ENCODE results near the gene GJD3. TPM values are rescaled to one million over a fixed set of nuclear protein-coding genes. Genes with fewer than 3 reads are reported as not detected.

GJD3 gene
- total and polyA plus RNA-seq, 9 of the 15 experiments (the other 6 are each of a cell fraction or from before 2014, with no cell fraction given): 0.17 to 0.38 TPM; not detected in 7

- peak; percentile 42; the same call in 1 of the 2 replicates for TF ChIP-seq CREB1 (IDR thresholded peaks at IDR 0.05)
- peak; percentile 69 for TF ChIP-seq CREB1 (CRISPR knock-in tag; IDR thresholded peaks at IDR 0.05)
- TF ChIP-seq CBX5 (IDR thresholded peaks at IDR 0.05; ENCODE audit: borderline replicate concordance, low read depth): peak; percentile 13; the same call in 1 of the 2 replicates
- TF ChIP-seq MBD2 (IDR thresholded peaks at IDR 0.05; ENCODE audit: borderline replicate concordance, low read depth): 0 out of 2 replicates have a peak, but pooled peaks have one; percentile 42
- TF ChIP-seq PKNOX1 (IDR thresholded peaks at IDR 0.05): 0 out of 2 replicates have a peak, but pooled peaks have one; percentile 8
- no peak for TF ChIP-seq ZKSCAN8 (CRISPR knock-in tag; IDR thresholded peaks at IDR 0.05)
- TF ChIP-seq KLF13 (tag; IDR thresholded peaks at IDR 0.05; ENCODE audit: borderline replicate concordance, low read depth): peak; percentile 23; the same call in 1 of the 2 replicates
- no peak for TF ChIP-seq ZNF184 (CRISPR knock-in tag; IDR thresholded peaks at IDR 0.05)
- TF ChIP-seq ATF1 (CRISPR knock-in tag; IDR thresholded peaks at IDR 0.05): no peak
- TF ChIP-seq ATF1 (tag; IDR thresholded peaks at IDR 0.05): peak; percentile 35; the same call in 1 of the 2 replicates
- peak; percentile 69; the same call in 1 of the 2 replicates for TF ChIP-seq MGA (IDR thresholded peaks at IDR 0.05)
- peak; percentile 79 for TF ChIP-seq GABPB1 (CRISPR knock-in tag; IDR thresholded peaks at IDR 0.05)
- peak; percentile 9; the same call in 1 of the 2 replicates for TF ChIP-seq NCOR1 (IDR thresholded peaks at IDR 0.05)
- TF ChIP-seq TFAP4 (CRISPR knock-in tag; IDR thresholded peaks at IDR 0.05; ENCODE audit: borderline replicate concordance): peak; percentile 80
- peak; percentile 59; the same call in 1 of the 2 replicates for TF ChIP-seq MYC (IDR thresholded peaks at IDR 0.05; ENCODE audit: low read depth, low read length)
- no peak for TF ChIP-seq MYC (CRISPR knock-in tag; IDR thresholded peaks at IDR 0.05; ENCODE audit: borderline replicate concordance, low read depth)
Measured at GRCh38 chr17:40362696-40363110, 1.8 kb downstream of the GJD3 start (continued).

Data from K562 (cell line).